Heart left ventricle (tissue), 13 donors: ENCODE results near the gene OGFOD1.

Experiments used
- POLR2A ChIP-seq, 2 donors: fragments of 450-650 bp; IDR thresholded peaks; one replicate each; pipeline ENCODE4 v1.6.1; 2017; ENCODE audit warnings: antibody characterized with exemption in 2 of 2, mild to moderate bottlenecking in 2 of 2, moderate library complexity in 2 of 2
- TF ChIP-seq, protein P1 (sequence below), 12 donors: fragments of 200-600 bp; sonication (generic) in 4 of 12; IDR thresholded peaks; one replicate each; pipeline versions ENCODE4 v1.5.0 to v1.8.0; 2018 to 2022; ENCODE audit warnings: antibody characterized with exemption in 12 of 12, mild to moderate bottlenecking in 5 of 12
- donor health status: ischemic (EF 13 %, LVEDD 7.1; RV severe dilation, severe dysfunction).
- donor health status: DM: no; HTN: yes; CAD: no.
- donor health status: DM: no; HTN: no; CAD: no.
- donor health status: ischemic (EF 25% LVEDD 6.9; RV normal size, moderate dysfunction).
- donor health status: ischemic (EF 25% LVEDD 5.7; RV mildly dilated, moderate dysfunction).
- donor health status: ischemic (EF 35%, LVEDD 5.7; RV mildly dilated, moderate dysfunction).
- donor health status: nonischemic (EF 11% LVEDD 7.7; RV severe dilation, severe dysfunction).
- donor health status: DM: yes; HTN: yes; CAD: no.
- donor health status: PGD.
- donor health status: ischemic (EF 29% LVEDD 5.4; RV normal size, mild dysfunction).
- donor health status: nonischemic (EF 23%, LVEDD 6.1; RV moderate dilation, normal function).

DNA sequence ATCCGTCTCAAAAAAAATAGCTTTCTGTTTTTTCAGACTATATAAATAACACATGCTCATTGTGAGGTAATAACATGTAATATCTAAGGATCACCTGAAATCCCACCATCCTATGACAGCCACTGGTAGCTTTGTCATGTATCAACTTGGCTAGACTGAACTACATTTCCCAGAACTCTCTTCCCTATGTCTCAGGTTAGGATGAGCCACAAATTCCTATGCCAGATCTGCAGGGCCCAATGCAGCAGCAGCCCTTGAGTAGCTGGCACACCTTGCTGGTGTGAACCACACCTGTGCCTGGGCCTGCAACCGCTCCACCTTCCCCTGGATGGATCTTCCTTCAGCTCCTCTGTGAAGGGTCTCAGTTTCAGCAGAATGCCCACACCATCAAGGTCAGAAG, 28.1 kb downstream of the OGFOD1 start:
- TF ChIP-seq, protein P1, sequence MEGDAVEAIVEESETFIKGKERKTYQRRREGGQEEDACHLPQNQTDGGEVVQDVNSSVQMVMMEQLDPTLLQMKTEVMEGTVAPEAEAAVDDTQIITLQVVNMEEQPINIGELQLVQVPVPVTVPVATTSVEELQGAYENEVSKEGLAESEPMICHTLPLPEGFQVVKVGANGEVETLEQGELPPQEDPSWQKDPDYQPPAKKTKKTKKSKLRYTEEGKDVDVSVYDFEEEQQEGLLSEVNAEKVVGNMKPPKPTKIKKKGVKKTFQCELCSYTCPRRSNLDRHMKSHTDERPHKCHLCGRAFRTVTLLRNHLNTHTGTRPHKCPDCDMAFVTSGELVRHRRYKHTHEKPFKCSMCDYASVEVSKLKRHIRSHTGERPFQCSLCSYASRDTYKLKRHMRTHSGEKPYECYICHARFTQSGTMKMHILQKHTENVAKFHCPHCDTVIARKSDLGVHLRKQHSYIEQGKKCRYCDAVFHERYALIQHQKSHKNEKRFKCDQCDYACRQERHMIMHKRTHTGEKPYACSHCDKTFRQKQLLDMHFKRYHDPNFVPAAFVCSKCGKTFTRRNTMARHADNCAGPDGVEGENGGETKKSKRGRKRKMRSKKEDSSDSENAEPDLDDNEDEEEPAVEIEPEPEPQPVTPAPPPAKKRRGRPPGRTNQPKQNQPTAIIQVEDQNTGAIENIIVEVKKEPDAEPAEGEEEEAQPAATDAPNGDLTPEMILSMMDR (IDR thresholded peaks at IDR 0.05): no peak
- TF ChIP-seq POLR2A (IDR thresholded peaks at IDR 0.05): no peak
